Measurements from ENCODE around the gene GALNT18.

- TF ChIP-seq FOXA1 (IDR thresholded peaks at IDR 0.05) (no peak), NR2F2 (IDR thresholded peaks at IDR 0.05) (no peak), CTCF (IDR thresholded peaks at IDR 0.05; ENCODE audit: low read depth, low read length, missing input control) (no peak), JUND (IDR thresholded peaks at IDR 0.05) (no peak), ATF3 (IDR thresholded peaks at IDR 0.05) (no peak), REST (IDR thresholded peaks at IDR 0.05) (no peak), YY1 (IDR thresholded peaks at IDR 0.05) (no peak), MAX (IDR thresholded peaks at IDR 0.05) (no peak), GABPA (IDR thresholded peaks at IDR 0.05 in 1 of 2, conservative IDR thresholded peaks at IDR 0.05 in 1 of 2) (no peak), HNF4G (IDR thresholded peaks at IDR 0.05) (no peak), HNF4A (conservative IDR thresholded peaks at IDR 0.05) (no peak), TAF1 (conservative IDR thresholded peaks at IDR 0.05) (no peak)
Observed at GRCh38 chr11:11586465-11586864, 35.3 kb downstream of the GALNT18 start.

Measured in liver (tissue), 3 donors.